ENCODE data around the gene LMBRD2. TPM values are rescaled to one million over a fixed set of nuclear protein-coding genes. Genes with fewer than 3 reads are reported as not detected.
"Not testable (repeated sequence)": the region's sequence is repeated elsewhere in the genome, so short reads cannot be mapped to it uniquely, and the experiment has no call there.

LMBRD2 gene
- total RNA-seq, 2 experiments from 2014 or later, result 7.6 to 8.0 TPM

DNA sequence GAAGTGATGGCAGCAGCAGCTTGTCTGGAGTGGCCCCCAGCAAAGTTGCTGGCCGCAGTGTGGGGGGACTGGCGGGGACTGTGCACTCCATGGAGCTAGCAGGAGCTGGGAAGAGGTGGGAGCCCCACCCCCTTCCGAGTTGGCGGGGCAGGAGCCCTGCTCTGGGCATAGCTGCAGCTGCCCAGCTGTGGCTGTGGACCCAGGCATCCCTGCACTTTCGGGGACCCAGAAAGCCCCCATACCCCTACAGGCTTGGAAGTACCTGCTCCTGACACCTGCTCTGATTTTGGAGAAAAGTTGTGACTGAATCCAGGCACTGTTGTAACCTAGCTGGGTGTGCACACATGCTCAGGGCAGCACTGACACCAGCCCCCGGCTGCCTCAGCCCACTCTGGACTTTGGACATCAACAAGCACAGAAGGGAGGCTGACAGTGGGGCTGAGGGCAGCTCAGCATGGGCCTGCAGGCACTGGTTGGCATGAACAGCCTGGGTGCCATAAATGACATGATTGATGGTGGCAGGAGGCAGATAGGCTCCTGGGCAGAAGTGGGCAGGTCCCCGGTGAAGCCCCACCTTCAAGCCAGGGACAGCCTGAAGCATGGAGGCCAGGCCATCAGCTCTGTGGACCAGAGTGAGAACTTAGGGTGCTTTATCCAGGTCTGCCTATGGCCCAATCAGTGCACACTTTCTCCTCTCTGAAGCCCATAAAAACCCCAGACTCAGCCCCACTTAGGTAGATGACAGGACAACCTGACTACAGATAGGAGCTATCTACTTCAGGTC is 12.6 kb downstream of the LMBRD2 start:
- Mint-ChIP-seq H3K27ac (no peak overlapping the region), H3K27me3 (ENCODE audit: low read depth) (no peaks in the 10 kb centered on the region), H3K4me1 (ENCODE audit: low read depth) (no peaks in the 10 kb centered on the region), H3K4me3 (no peak overlapping the region), H3K9me3 (peaks cover 12% of the 10 kb centered on the region), H3K36me3 (ENCODE audit: low read depth) (peaks cover 42% of the 10 kb centered on the region)
- intact Hi-C loops (cut with micrococcal nuclease), result no loop called here
- CTCF ChIA-PET, result no interaction called here
- no peak for DNase-seq

DNA sequence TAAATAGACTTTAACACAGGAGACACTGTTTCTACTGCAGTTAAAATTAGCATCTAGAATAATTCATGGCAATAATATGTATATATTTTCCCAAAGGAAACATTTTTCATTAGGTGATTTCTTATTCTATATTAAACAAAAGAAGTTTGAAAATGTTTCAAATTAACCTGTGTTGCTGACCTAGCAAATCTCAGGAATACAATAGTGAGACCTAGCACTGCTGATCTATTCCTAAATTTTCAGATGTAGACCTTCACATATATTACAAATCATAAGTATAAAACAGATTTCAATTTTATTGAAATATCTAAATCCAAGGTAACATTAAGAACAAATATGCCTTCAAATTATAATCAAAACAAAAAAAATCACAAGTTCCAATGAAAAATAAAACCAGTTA is 15.1 kb downstream of the LMBRD2 start:
- Mint-ChIP-seq H3K9me3 (peaks cover 12% of the 10 kb centered on the region), H3K27ac (no peak overlapping the region), H3K36me3 (ENCODE audit: low read depth) (peaks cover 50% of the 10 kb centered on the region), H3K27me3 (ENCODE audit: low read depth) (no peaks in the 10 kb centered on the region), H3K4me1 (ENCODE audit: low read depth) (no peaks in the 10 kb centered on the region), H3K4me3 (no peak overlapping the region)
- CTCF ChIA-PET, result no interaction called here
- intact Hi-C loops (cut with micrococcal nuclease), result no loop called here
- no peak for DNase-seq

DNA sequence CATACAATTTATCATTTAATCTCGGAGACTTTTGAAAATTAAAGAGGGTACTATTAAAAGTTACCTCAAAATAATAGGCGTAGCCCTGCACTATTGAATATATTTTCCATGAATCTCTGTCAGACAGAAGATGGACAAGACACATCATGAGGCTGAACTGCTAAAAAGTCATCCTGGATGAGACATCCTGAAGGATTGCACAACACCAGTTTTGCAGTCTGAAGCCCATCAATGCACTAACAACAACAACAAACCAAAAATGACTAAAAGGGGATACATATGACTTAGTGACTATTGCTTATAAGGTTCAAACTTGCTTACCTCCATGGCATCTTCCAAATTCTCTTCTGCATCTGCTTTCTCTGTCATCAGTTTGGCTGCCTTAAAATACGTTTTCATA is 15.7 kb downstream of the LMBRD2 start:
- CTCF ChIA-PET, result no interaction called here
- intact Hi-C loops (cut with micrococcal nuclease), result no loop called here
- DNase-seq, result no peak
- no peak overlapping the region for H3K4me3 Mint-ChIP-seq
- no peaks in the 10 kb centered on the region for H3K27me3 Mint-ChIP-seq (ENCODE audit: low read depth)
- H3K4me1 Mint-ChIP-seq (ENCODE audit: low read depth), result no peaks in the 10 kb centered on the region
- peaks cover 53% of the 10 kb centered on the region for H3K36me3 Mint-ChIP-seq (ENCODE audit: low read depth)
- H3K27ac Mint-ChIP-seq, result no peak overlapping the region
- H3K9me3 Mint-ChIP-seq, result peaks cover 12% of the 10 kb centered on the region

DNA sequence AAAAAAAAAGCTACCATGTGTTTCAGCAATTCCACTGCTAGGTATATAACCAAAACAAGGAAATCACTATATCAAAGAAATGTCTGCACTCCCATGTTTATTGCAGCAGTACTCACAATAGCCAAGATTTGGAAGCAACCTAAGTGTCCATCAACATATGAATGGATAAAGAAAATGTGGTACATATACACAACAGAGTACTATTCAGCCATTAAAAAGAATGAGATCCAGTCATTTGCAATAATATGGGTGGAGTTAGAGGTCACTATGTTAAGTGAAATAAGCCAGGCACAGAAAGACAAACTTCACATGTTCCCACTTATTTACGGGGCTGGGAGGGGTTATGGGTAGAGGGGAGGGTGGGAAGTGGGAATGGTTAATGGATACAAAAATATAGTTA is 18.7 kb downstream of the LMBRD2 start:
- DNase-seq; H3K4me1 Mint-ChIP-seq (ENCODE audit: low read depth); intact Hi-C loops (cut with micrococcal nuclease); H3K27ac Mint-ChIP-seq; H3K4me3 Mint-ChIP-seq; H3K27me3 Mint-ChIP-seq (ENCODE audit: low read depth): not testable (repeated sequence)
- Mint-ChIP-seq H3K36me3 (ENCODE audit: low read depth) (peaks cover 56% of the 10 kb centered on the region), H3K9me3 (peaks cover 10% of the 10 kb centered on the region)
- CTCF ChIA-PET, result interaction anchor here (0.6 kb wide), 1 partner anchor 28 kb away, joined by 3 read pairs; no protein-coding TSS in a partner anchor

DNA sequence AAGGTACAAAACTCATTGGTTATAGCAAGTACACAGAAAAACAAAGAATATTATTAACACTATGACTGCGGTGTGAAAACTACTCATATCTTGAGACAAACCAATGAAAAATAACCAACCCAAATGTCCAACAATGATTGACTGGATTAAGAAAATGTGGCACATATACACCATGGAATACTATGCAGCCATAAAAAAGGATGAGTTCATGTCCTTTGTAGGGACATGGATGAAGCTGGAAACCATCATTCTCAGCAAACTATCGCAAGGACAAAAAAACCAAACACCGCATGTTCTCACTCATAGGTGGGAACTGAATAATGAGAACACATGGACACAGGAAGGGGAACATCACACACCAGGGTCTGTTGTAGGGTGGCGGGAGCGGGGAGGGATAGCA is 22.0 kb downstream of the LMBRD2 start:
- H3K36me3 Mint-ChIP-seq (ENCODE audit: low read depth), result peaks cover 48% of the 10 kb centered on the region
- peaks cover 10% of the 10 kb centered on the region for H3K9me3 Mint-ChIP-seq
- H3K4me1 Mint-ChIP-seq (ENCODE audit: low read depth); H3K27me3 Mint-ChIP-seq (ENCODE audit: low read depth); H3K4me3 Mint-ChIP-seq; H3K27ac Mint-ChIP-seq; DNase-seq; intact Hi-C loops (cut with micrococcal nuclease): not testable (repeated sequence)
- CTCF ChIA-PET, result interaction anchor here (1.1 kb wide), 1 partner anchor 352 kb away, joined by 3 read pairs; no protein-coding TSS in a partner anchor

DNA sequence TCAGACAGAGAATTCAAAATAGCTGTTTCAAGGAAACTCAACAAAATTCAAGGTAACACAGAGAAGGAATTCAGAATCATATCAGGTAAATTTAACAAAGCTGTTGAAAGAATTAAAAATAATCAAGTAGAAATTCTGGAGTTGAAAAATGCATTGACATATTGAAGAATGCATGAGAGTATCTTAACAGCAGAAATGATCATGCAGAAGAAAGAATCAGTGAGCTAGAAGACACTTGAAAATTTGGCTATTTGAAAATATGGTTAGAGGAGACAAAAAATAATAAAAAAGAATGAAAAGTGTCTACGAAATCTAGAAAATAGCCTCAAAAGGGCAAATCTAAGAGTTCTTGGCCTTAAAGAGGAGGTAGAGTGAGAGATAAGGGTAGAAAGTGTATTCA is 22.9 kb downstream of the LMBRD2 start:
- Mint-ChIP-seq H3K36me3 (ENCODE audit: low read depth) (peaks cover 46% of the 10 kb centered on the region), H3K4me1 (ENCODE audit: low read depth) (no peaks in the 10 kb centered on the region), H3K27me3 (ENCODE audit: low read depth) (no peaks in the 10 kb centered on the region), H3K27ac (no peak overlapping the region), H3K4me3 (no peak overlapping the region), H3K9me3 (peaks cover 10% of the 10 kb centered on the region)
- CTCF ChIA-PET, result interaction anchor here (0.5 to 1.1 kb wide), 2 partner anchors 351 to 586 kb away, joined by 3 read pairs; no protein-coding TSS in a partner anchor
- intact Hi-C loops (cut with micrococcal nuclease), result no loop called here
- DNase-seq, result no peak

DNA sequence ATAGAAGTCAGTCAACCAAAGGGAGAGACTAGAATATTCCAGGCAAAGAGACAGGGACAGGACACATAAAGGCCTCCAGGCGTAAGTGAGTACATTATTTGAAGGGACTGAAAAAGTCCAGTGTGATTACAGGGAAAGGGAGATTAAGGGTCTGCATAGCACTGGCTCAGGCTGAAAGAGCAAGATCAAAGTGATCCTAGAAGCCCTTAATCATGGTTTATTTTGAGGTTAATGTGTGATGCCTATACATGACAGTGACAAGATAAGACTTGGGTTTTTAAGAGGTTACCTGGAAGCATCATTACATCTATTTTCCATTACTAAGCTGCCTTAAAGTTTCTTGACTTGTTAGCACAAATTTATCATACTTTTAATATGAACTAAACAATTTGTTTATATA is 25.8 kb downstream of the LMBRD2 start:
- no peak for DNase-seq
- CTCF ChIA-PET, result interaction anchor here (0.7 to 2.1 kb wide), 2 partner anchors 12 to 47 kb away, joined by 3 to 7 read pairs; no protein-coding TSS in a partner anchor
- H3K27me3 Mint-ChIP-seq (ENCODE audit: low read depth), result no peaks in the 10 kb centered on the region
- peaks cover 10% of the 10 kb centered on the region for H3K9me3 Mint-ChIP-seq
- intact Hi-C loops (cut with micrococcal nuclease), result no loop called here
- H3K27ac Mint-ChIP-seq, result no peak overlapping the region
- no peaks in the 10 kb centered on the region for H3K4me1 Mint-ChIP-seq (ENCODE audit: low read depth)
- H3K4me3 Mint-ChIP-seq, result no peak overlapping the region
- peaks cover 33% of the 10 kb centered on the region for H3K36me3 Mint-ChIP-seq (ENCODE audit: low read depth)

DNA sequence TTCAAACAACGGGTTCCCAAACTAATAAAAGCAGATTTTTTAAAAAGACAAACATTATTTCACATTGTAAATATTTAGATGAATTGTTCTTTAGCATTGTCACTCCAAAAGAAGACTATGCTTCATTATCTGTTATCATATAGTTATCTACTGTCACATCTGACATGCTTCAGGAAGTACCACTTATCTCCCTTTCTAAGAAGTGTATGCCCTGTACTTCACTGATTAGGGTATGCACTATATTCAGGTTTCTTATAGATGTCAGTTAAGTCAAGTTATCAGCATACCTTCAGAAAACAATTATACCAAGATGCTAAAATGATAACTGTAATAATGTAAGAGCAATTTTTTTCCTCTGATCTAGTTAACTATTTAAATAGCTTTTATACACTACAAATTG is 40.4 kb downstream of the LMBRD2 start:
- no peaks in the 10 kb centered on the region for H3K9me3 Mint-ChIP-seq
- CTCF ChIA-PET, result no interaction called here
- no peaks in the 10 kb centered on the region for H3K27me3 Mint-ChIP-seq (ENCODE audit: low read depth)

DNA sequence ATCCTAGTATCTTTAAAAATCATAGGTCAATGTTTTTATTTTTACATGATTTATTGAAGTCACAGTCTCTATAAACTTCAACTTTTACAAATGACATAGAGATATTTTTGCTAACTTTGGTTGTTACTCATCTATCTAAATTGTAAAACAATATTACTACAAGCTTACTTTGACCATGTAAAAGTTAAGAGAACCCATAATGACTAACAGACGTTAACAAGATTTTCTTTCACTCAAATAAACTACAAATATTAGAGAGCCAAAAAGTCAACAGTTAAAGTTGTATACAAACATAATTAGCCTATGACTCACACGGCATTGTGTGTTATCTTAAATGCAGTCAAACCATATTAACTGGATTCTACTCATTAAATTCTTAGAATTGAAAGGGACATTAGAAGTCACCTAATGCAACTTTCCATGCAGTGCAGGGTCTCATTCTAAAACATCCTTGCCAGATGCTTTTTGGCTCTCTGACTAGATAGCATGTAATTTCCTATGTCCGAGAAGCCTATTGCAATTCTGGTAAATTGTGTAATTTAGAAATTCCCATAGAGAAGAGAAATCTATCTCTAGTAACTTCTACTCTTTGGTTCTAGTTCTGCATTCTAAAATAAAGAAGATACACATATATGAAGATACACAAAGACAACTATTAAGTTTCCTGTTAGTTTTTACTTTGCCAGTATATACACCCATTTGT is 42.8 kb downstream of the LMBRD2 start:
- H3K27ac Mint-ChIP-seq, result no peak overlapping the region
- peaks cover 21% of the 10 kb centered on the region for H3K36me3 Mint-ChIP-seq (ENCODE audit: low read depth)
- H3K27me3 Mint-ChIP-seq (ENCODE audit: low read depth), result no peaks in the 10 kb centered on the region
- H3K9me3 Mint-ChIP-seq, result no peaks in the 10 kb centered on the region
- CTCF ChIA-PET, result no interaction called here
- intact Hi-C loops (cut with micrococcal nuclease), result no loop called here
- no peaks in the 10 kb centered on the region for H3K4me1 Mint-ChIP-seq (ENCODE audit: low read depth)
- H3K4me3 Mint-ChIP-seq, result no peak overlapping the region
- DNase-seq, result no peak

More for the DNA sequence above, 40.4 kb downstream of the LMBRD2 start:
- DNase-seq, result no peak
- intact Hi-C loops (cut with micrococcal nuclease), result no loop called here
- no peak overlapping the region for H3K4me3 Mint-ChIP-seq
- no peak overlapping the region for H3K27ac Mint-ChIP-seq
- H3K36me3 Mint-ChIP-seq (ENCODE audit: low read depth), result peaks cover 23% of the 10 kb centered on the region
- no peaks in the 10 kb centered on the region for H3K4me1 Mint-ChIP-seq (ENCODE audit: low read depth)

DNA sequence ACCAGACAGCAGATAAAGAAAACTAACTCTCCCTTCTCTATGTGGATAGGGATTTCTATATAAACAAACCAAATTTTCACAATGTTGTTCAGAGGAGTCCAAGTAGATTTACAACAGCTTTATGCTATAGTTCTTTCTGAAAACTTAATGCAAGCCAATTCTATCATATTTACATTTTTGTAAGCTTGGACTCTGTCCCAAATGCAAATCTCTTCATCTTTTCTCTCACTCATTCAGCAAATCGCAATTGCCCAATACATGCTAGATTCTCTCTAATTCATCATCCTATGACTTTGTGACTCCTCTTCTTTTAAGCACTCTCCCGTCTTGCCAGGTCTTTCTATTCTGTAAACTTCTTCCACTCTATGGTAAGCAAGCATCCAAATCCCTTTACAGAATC is 45.9 kb downstream of the LMBRD2 start:
- CTCF ChIA-PET, result interaction anchor here (0.5 kb wide), 1 partner anchor 16 kb away, joined by 5 read pairs; no protein-coding TSS in a partner anchor
- no peaks in the 10 kb centered on the region for H3K4me1 Mint-ChIP-seq (ENCODE audit: low read depth)
- intact Hi-C loops (cut with micrococcal nuclease), result no loop called here
- no peak overlapping the region for H3K27ac Mint-ChIP-seq
- H3K27me3 Mint-ChIP-seq (ENCODE audit: low read depth), result no peaks in the 10 kb centered on the region
- H3K4me3 Mint-ChIP-seq, result no peak overlapping the region
- no peaks in the 10 kb centered on the region for H3K9me3 Mint-ChIP-seq
- H3K36me3 Mint-ChIP-seq (ENCODE audit: low read depth), result peaks cover 20% of the 10 kb centered on the region
- no peak for DNase-seq

DNA sequence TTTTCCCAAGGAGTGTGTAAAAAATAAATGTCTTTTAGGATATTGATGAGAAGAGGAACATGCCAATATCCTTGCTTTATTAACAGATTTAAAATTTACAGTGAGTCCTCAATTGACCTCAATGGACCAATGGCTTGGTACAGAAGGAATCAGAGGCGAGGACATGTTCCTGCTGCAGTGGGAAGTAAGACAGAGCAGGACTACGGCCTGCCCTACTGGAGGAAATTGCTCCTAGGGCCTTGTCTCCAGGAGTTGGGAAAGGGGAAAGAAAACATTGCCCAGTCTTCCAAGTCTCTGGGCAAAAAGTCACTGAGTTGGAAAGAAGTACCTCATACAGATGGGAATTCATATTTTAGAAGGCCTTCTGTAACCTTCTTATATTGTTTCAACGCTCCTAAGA is 51.9 kb downstream of the LMBRD2 start:
- no peak overlapping the region for H3K4me3 Mint-ChIP-seq
- CTCF ChIA-PET, result interaction anchor here (1.5 kb wide), 1 partner anchor 21 kb away, joined by 7 read pairs; no protein-coding TSS in a partner anchor
- H3K27ac Mint-ChIP-seq, result no peak overlapping the region
- no peaks in the 10 kb centered on the region for H3K4me1 Mint-ChIP-seq (ENCODE audit: low read depth)
- no peaks in the 10 kb centered on the region for H3K9me3 Mint-ChIP-seq
- no peaks in the 10 kb centered on the region for H3K36me3 Mint-ChIP-seq (ENCODE audit: low read depth)
- no peaks in the 10 kb centered on the region for H3K27me3 Mint-ChIP-seq (ENCODE audit: low read depth)
- intact Hi-C loops (cut with micrococcal nuclease), result no loop called here
- DNase-seq, result no peak

DNA sequence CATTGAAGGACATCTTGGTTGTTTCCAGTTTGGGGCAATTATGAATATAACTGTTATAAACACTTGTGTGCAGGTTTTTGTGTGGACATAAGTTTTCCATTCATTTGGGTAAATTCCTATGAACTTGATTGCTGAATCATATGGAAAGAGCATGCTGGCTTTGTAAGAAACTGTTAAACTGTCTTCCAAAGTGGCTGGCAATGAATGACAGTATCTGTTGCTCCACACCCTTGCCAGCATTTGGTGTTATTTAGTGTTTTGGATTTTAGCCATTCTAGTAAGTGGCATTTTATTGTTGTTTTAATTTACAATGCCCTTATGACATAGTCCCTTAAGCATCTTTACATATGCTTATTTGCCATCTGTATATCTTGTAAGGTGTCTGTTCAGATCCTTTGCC is 55.2 kb downstream of the LMBRD2 start:
- CTCF ChIA-PET, result no interaction called here
- no peak overlapping the region for H3K4me3 Mint-ChIP-seq

More for the DNA sequence above, 55.2 kb downstream of the LMBRD2 start:
- Mint-ChIP-seq H3K4me1 (ENCODE audit: low read depth) (no peaks in the 10 kb centered on the region), H3K27me3 (ENCODE audit: low read depth) (no peaks in the 10 kb centered on the region), H3K9me3 (peaks cover 5% of the 10 kb centered on the region), H3K27ac (no peak overlapping the region), H3K36me3 (ENCODE audit: low read depth) (no peaks in the 10 kb centered on the region)
- DNase-seq, result no peak
- intact Hi-C loops (cut with micrococcal nuclease), result no loop called here
